Testis (tissue), 3 donors: Measurements from ENCODE around the gene TMEM272. TPM values are rescaled to one million over a fixed set of nuclear protein-coding genes. Genes with fewer than 3 reads are reported as not detected.

ENCODE experiments used
- DNase-seq: peaks from one replicate; pipeline ENCODE4 v3.0.0-alpha.2; 2019
- H3K27ac ChIP-seq, 2 donors: fragments of 200-600 bp; sonication (generic); one replicate each; pipeline ENCODE4 v1.5.1; 2019
- H3K27me3 ChIP-seq: fragments of 200-600 bp; sonication (generic); one replicate; pipeline ENCODE4 v1.5.1; 2019
- H3K36me3 ChIP-seq: fragments of 200-600 bp; sonication (generic); one replicate; pipeline ENCODE4 v1.5.1; 2017; ENCODE audit warnings: low read depth; ENCODE audit errors: missing control alignments
- H3K4me1 ChIP-seq: fragments of 200-600 bp; sonication (generic); one replicate; pipeline ENCODE4 v1.5.1; 2019
- H3K4me3 ChIP-seq, 2 donors: fragments of 200-600 bp; sonication (generic); one replicate each; pipeline ENCODE4 v1.5.1; 2017 to 2019
- H3K9me3 ChIP-seq: fragments of 200-600 bp; sonication (generic); one replicate; pipeline ENCODE4 v1.5.1; 2017
- POLR2A ChIP-seq: fragments of 450-650 bp; IDR thresholded peaks from one replicate; pipeline ENCODE4 v1.6.1; 2017; ENCODE audit warnings: antibody characterized with exemption, mild to moderate bottlenecking, moderate library complexity
- WGBS, 2 donors: methylation state at CpG; one replicate each; pipeline ENCODE4 v1.1.5; 2018; 5-methylcytosine and 5-hydroxymethylcytosine counted together
- intact Hi-C: fragments of 100-400 bp; cut with DNase I; formaldehyde crosslinking; loops from one replicate; pipeline ENCODE4 v1.15.1; 2023; ENCODE audit warnings: low total_unique reads
- polyA plus RNA-seq: library from polyadenylated mRNA; stranded (reverse); fragments of 350-450 nt; fragmentation: Illumina TruSeq; extraction: RNeasy Lipid Tissue Mini Kit (QIAGEN cat#74804); gene quantifications from one replicate; pipeline ENCODE4 v1.2.3, GENCODE V29; 2014; ENCODE audit warnings: low read depth, low replicate concordance; ENCODE audit not compliant: insufficient read depth
- total RNA-seq, 2 donors: library from RNA; depleted of rRNA; stranded (reverse); fragments of >200 nt; gene quantifications; one replicate each; pipeline ENCODE4 v1.2.3, GENCODE V29; 2016
- TF ChIP-seq, protein P1 (sequence below), 3 experiments: fragments of 450-650 bp in 2 of 3; fragments of 200-600 bp in 1 of 3; sonication (generic) in 1 of 3; IDR thresholded peaks; one replicate each; pipeline ENCODE4 v1.5.1; 2016 to 2019; ENCODE audit warnings: antibody characterized with exemption in 3 of 3, mild to moderate bottlenecking in 2 of 3, moderate library complexity in 1 of 3

TMEM272 gene
- total and polyA plus RNA-seq, 3 donors from 2014 or later: 0.50 to 1.9 (median 1.7) TPM

DNA sequence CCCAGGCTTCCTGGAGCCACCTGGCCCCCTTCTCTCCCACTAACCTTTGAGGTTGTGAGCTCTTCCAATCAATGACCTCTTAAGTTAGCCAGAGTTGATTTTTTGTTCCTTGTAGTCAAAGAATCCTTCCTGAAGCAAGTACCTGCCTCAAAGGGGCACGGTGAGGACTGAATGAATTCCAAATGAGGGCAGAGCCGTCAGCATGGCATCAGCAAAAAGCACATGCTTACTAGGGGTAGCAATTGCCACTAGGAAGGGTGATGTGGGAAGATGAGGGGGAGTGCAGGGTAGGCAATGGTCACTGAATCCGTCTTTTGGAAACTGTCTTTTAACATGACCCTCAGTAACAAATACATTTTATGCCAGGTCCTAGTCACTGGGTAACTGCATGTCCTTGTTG, 25.4 kb downstream of the TMEM272 start:
- no peaks in the 10 kb centered on the region for H3K27me3 ChIP-seq
- no peak for TF ChIP-seq POLR2A
- TF ChIP-seq, protein P1, sequence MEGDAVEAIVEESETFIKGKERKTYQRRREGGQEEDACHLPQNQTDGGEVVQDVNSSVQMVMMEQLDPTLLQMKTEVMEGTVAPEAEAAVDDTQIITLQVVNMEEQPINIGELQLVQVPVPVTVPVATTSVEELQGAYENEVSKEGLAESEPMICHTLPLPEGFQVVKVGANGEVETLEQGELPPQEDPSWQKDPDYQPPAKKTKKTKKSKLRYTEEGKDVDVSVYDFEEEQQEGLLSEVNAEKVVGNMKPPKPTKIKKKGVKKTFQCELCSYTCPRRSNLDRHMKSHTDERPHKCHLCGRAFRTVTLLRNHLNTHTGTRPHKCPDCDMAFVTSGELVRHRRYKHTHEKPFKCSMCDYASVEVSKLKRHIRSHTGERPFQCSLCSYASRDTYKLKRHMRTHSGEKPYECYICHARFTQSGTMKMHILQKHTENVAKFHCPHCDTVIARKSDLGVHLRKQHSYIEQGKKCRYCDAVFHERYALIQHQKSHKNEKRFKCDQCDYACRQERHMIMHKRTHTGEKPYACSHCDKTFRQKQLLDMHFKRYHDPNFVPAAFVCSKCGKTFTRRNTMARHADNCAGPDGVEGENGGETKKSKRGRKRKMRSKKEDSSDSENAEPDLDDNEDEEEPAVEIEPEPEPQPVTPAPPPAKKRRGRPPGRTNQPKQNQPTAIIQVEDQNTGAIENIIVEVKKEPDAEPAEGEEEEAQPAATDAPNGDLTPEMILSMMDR (IDR thresholded peaks at IDR 0.05): no peak
- H3K9me3 ChIP-seq: no peaks in the 10 kb centered on the region
- no peaks in the 10 kb centered on the region for H3K36me3 ChIP-seq
- peaks cover 11% of the 10 kb centered on the region for H3K4me1 ChIP-seq
- WGBS, 2 donors: 86 to 93% methylated on average over 3 of the region's 3 CpGs
- no peak for DNase-seq
- no peak overlapping the region for H3K27ac ChIP-seq
- H3K4me3 ChIP-seq: no peak overlapping the region
- intact Hi-C loops: no loop called here

DNA sequence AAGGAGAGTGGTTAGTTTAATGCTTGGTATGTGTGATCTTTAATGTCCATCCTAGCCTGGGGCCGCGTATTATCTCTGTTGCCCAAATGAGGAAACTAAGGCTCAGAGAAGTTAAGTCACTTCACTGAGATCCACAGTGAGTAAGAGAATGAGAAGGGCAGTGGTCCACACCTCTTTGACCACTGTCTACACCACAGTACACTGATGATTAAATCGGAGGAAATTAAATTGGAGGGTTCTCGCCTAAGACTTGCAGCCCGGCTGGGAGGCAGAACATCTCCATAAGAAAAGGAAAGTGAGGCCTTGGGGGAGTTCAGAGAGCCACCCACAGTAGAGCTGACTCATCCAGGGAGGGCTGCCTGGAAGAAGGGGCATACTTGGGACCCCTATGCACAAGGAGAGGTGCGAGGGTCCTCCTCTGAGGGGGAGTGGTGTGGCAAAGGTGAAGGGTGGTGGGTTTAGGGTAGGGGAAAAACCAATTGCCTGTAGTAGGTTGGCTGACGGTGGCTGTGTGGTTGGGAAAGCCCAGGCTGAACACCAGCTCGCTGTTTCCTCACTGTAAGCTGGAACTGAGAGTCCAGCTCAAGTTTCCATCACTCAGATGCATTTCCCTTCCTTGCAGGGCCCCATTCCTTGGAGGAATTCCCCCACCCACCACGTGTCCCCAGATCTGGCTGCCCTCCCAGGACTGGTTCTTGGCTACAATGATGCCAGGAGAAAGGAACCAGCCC, 26.0 kb downstream of the TMEM272 start:
- H3K4me3 ChIP-seq: no peak overlapping the region
- no peaks in the 10 kb centered on the region for H3K27me3 ChIP-seq
- no peaks in the 10 kb centered on the region for H3K36me3 ChIP-seq
- no peak for TF ChIP-seq POLR2A
- TF ChIP-seq, protein P1 (IDR thresholded peaks at IDR 0.05): no peak
- 76 to 80% methylated on average over 9 of the region's 9 CpGs for WGBS, 2 donors
- H3K4me1 ChIP-seq: peaks cover 11% of the 10 kb centered on the region
- DNase-seq: no peak
- H3K9me3 ChIP-seq: no peaks in the 10 kb centered on the region
- intact Hi-C loops: no loop called here
- no peak overlapping the region for H3K27ac ChIP-seq

DNA sequence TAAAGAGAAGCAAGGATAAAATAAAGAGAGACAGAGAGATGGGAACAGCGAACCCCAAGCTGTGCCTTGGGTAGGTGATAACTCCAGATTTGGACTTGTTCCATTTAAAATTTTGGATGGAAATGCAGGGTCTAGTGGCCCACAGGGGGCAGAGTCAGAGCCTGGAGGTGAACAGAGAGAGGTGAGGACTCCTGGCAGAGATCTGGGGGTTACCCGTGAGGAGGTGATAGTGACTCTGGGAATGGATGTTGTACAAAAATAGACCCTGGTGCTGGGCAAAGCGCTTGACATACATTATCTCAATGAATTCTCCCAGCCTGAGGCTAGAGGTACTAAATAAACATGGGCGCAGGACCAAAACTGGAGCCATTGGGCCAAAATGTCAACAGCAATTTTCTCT, 26.7 kb downstream of the TMEM272 start:
- Histone ChIP-seq H3K4me3 (no peak overlapping the region), H3K9me3 (no peaks in the 10 kb centered on the region), H3K4me1 (peaks cover 11% of the 10 kb centered on the region), H3K36me3 (no peaks in the 10 kb centered on the region), H3K27me3 (no peaks in the 10 kb centered on the region), H3K27ac (no peak overlapping the region)
- 97 to 98% methylated on average over 4 of the region's 4 CpGs for WGBS, 2 donors
- DNase-seq: no peak
- intact Hi-C loops: no loop called here
- TF ChIP-seq, protein P1 (IDR thresholded peaks at IDR 0.05): no peak
- TF ChIP-seq POLR2A: no peak

DNA sequence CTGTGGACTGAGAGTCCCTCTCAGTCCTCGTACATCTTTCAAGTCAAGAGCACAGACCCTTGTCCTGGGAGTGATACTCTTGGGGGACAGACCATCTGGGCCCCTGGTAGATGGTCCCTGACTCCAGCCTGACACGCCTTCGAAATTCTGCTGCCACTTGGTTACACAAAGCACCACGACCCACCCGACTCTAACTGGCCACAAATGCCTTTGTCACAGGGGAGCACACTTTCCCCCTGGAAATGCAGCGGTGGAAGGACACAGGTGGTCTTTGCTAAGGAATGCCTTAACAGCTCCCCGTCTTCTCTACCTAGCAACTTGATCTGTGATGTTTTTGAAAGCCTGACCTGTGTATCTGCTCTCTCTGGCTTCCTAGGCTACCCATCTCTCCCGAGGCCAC, 27.3 kb downstream of the TMEM272 start:
- no peaks in the 10 kb centered on the region for H3K27me3 ChIP-seq
- DNase-seq: no peak
- WGBS, 2 donors: 90 to 92% methylated on average over 7 to 8 of the region's 8 CpGs
- no peak overlapping the region for H3K4me3 ChIP-seq
- TF ChIP-seq, protein P1 (IDR thresholded peaks at IDR 0.05): no peak
- no peak for TF ChIP-seq POLR2A
- no peak overlapping the region for H3K27ac ChIP-seq
- H3K4me1 ChIP-seq: peaks cover 11% of the 10 kb centered on the region
- intact Hi-C loops: no loop called here
- H3K9me3 ChIP-seq: no peaks in the 10 kb centered on the region
- H3K36me3 ChIP-seq: no peaks in the 10 kb centered on the region
